ENCODE measurements around the gene GMDS. TPM values are rescaled to one million over a fixed set of nuclear protein-coding genes. Genes with fewer than 3 reads are reported as not detected.

Gene GMDS
- total and polyA plus RNA-seq, 2 donors (not counting 3 experiments of a cell fraction or from before 2014, with no cell fraction given), result 9.8 to 23.5 TPM

DNA sequence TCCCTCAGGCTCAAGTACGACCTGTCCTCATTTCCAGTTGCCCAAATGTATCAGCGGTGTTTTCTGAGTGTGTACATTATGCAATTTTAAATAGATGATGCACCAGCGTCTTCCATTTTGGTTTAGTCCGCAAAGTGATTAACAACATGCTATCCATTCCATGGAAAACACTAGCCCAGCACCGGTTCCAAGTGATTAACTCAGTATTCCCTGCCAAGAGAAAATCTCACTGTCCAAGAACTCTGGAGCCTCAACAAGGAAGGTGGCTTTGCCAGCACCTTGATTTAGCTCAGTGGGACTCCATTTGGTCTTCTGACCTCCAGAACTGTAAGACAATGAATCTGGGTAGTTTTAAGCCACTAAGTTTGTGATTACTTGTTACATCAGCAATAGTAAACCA, 528.5 kb downstream of the GMDS start:
- TF ChIP-seq EZH2 (IDR thresholded peaks at IDR 0.05; ENCODE audit: borderline replicate concordance, low read depth, low read length, severe bottlenecking), result no peak
- no peak for TF ChIP-seq POLR2AphosphoS5 (IDR thresholded peaks at IDR 0.05; ENCODE audit: insufficient read depth, low read depth, low read length)
- TF ChIP-seq CTCF (IDR thresholded peaks at IDR 0.05; ENCODE audit: extremely low read depth in 1 of 2, insufficient read depth in 1 of 2, low read depth in 1 of 2, low read length in 2 of 2), result no peak
- TF ChIP-seq, protein P1, sequence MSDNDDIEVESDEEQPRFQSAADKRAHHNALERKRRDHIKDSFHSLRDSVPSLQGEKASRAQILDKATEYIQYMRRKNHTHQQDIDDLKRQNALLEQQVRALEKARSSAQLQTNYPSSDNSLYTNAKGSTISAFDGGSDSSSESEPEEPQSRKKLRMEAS (IDR thresholded peaks at IDR 0.05; ENCODE audit: insufficient read depth, insufficient read length), result no peak
- TF ChIP-seq FOS (IDR thresholded peaks at IDR 0.05; ENCODE audit: borderline replicate concordance, insufficient read depth, low read length), result no peak
- Histone ChIP-seq H3K4me3 (replicated peaks in 1 of 3; ENCODE audit: insufficient read depth in 1 of 3, low read depth in 1 of 3, low read length in 3 of 3) (no peak overlapping the region), H3K27ac (ENCODE audit: insufficient read depth, low read depth, low read length) (no peak overlapping the region), H3K79me2 (ENCODE audit: control insufficient read depth, insufficient read depth, low read length) (no peaks in the 10 kb centered on the region), H3K4me1 (ENCODE audit: control insufficient read depth, extremely low read depth, insufficient read depth, low read length) (no peaks in the 10 kb centered on the region), H3K4me2 (ENCODE audit: insufficient read depth, low read length) (no peak overlapping the region), H3K27me3 (ENCODE audit: control insufficient read depth in 2 of 2, insufficient read depth in 2 of 2, low read length in 2 of 2) (no peaks in the 10 kb centered on the region), H3K9me1 (replicated peaks; ENCODE audit: control insufficient read depth, extremely low read depth, insufficient read depth, low read length) (no peaks in the 10 kb centered on the region), H2AFZ (ENCODE audit: low read depth, low read length) (no peak overlapping the region), H4K20me1 (replicated peaks; ENCODE audit: control insufficient read depth, extremely low read depth, insufficient read depth, low read length) (no peaks in the 10 kb centered on the region), H3K9ac (replicated peaks; ENCODE audit: extremely low read depth, insufficient read depth, low read length) (no peak overlapping the region), H3K9me3 (replicated peaks; ENCODE audit: control insufficient read depth, insufficient read depth, low read length) (no peaks in the 10 kb centered on the region), H3K36me3 (ENCODE audit: control insufficient read depth in 2 of 2, extremely low read depth in 1 of 2, insufficient read depth in 2 of 2, low read length in 2 of 2) (no peaks in the 10 kb centered on the region)
- intact Hi-C loops (cut with micrococcal nuclease) (no loop called here), dilution Hi-C loops (cut with MboI; ENCODE audit: extremely low pct_ligation_motif_present, low sequenced_read_pairs) (no loop called here)
- POLR2A ChIA-PET, result no interaction called here
- DNase-seq (ENCODE audit: low read depth, low spot score), result no peak
- no TSS peak for BruUV-seq (replicated peaks)
- CTCF ChIA-PET, result no interaction called here
- FAIRE-seq, result no peak

- Histone ChIP-seq H3K79me2 (ENCODE audit: control insufficient read depth, insufficient read depth, low read length) (no peaks in the 10 kb centered on the region), H3K9ac (replicated peaks; ENCODE audit: extremely low read depth, insufficient read depth, low read length) (no peak overlapping the region), H3K4me3 (replicated peaks in 1 of 3; ENCODE audit: insufficient read depth in 1 of 3, low read depth in 1 of 3, low read length in 3 of 3) (no peak overlapping the region), H3K36me3 (ENCODE audit: control insufficient read depth in 2 of 2, extremely low read depth in 1 of 2, insufficient read depth in 2 of 2, low read length in 2 of 2) (no peaks in the 10 kb centered on the region), H3K9me1 (replicated peaks; ENCODE audit: control insufficient read depth, extremely low read depth, insufficient read depth, low read length) (no peaks in the 10 kb centered on the region), H3K27me3 (ENCODE audit: control insufficient read depth in 2 of 2, insufficient read depth in 2 of 2, low read length in 2 of 2) (no peaks in the 10 kb centered on the region), H2AFZ (ENCODE audit: low read depth, low read length) (no peak overlapping the region), H3K4me2 (ENCODE audit: insufficient read depth, low read length) (no peak overlapping the region), H3K9me3 (replicated peaks; ENCODE audit: control insufficient read depth, insufficient read depth, low read length) (no peaks in the 10 kb centered on the region), H3K4me1 (ENCODE audit: control insufficient read depth, extremely low read depth, insufficient read depth, low read length) (no peaks in the 10 kb centered on the region), H3K27ac (ENCODE audit: insufficient read depth, low read depth, low read length) (no peak overlapping the region), H4K20me1 (replicated peaks; ENCODE audit: control insufficient read depth, extremely low read depth, insufficient read depth, low read length) (no peaks in the 10 kb centered on the region)
- intact Hi-C loops (cut with micrococcal nuclease), result no loop called here
- dilution Hi-C loops (cut with MboI; ENCODE audit: extremely low pct_ligation_motif_present, low sequenced_read_pairs), result no loop called here
- no peak for TF ChIP-seq EZH2 (IDR thresholded peaks at IDR 0.05; ENCODE audit: borderline replicate concordance, low read depth, low read length, severe bottlenecking)
- TF ChIP-seq POLR2AphosphoS5 (IDR thresholded peaks at IDR 0.05; ENCODE audit: insufficient read depth, low read depth, low read length), result no peak
- TF ChIP-seq MYC (IDR thresholded peaks at IDR 0.05; ENCODE audit: low read depth, low read length), result no peak
- TF ChIP-seq FOS (IDR thresholded peaks at IDR 0.05; ENCODE audit: borderline replicate concordance, insufficient read depth, low read length), result no peak
- no peak for TF ChIP-seq JUN (IDR thresholded peaks at IDR 0.05; ENCODE audit: borderline replicate concordance, insufficient read depth, insufficient read length, low read depth)
- no peak for TF ChIP-seq GATA2 (IDR thresholded peaks at IDR 0.05; ENCODE audit: insufficient read depth, insufficient read length, low read depth, low read length)
- TF ChIP-seq, protein P1 (IDR thresholded peaks at IDR 0.05; ENCODE audit: insufficient read depth, insufficient read length), result no peak
- no peak for TF ChIP-seq CTCF (IDR thresholded peaks at IDR 0.05; ENCODE audit: extremely low read depth in 1 of 2, insufficient read depth in 1 of 2, low read depth in 1 of 2, low read length in 2 of 2)
- TF ChIP-seq POLR2A (IDR thresholded peaks at IDR 0.05; ENCODE audit: low read depth, low read length), result no peak
- FAIRE-seq (no peak), DNase-seq (ENCODE audit: low read depth, low spot score) (no peak)
- BruUV-seq (replicated peaks), result no TSS peak
- ChIA-PET CTCF (no interaction called here), POLR2A (no interaction called here)
These were observed 529.0 kb downstream of the GMDS start for GRCh38 chr6:1716396-1716795.

Measured in endothelial cell of umbilical vein (primary cell).